HuH-7 (cell line): ENCODE data around the gene PNPLA8.
"Not testable (repeated sequence)": the region's sequence is repeated elsewhere in the genome, so short reads cannot be mapped to it uniquely, and the experiment has no call there.

Experiments used
- DNase-seq: peaks from one replicate; pipeline ENCODE4 v3.0.0; 2011; ENCODE audit warnings: low spot score

PNPLA8 gene

GRCh38 chr7:108528183-108528712 is 2.3 kb upstream of the PNPLA8 start:
- DNase-seq, result no peak

DNA sequence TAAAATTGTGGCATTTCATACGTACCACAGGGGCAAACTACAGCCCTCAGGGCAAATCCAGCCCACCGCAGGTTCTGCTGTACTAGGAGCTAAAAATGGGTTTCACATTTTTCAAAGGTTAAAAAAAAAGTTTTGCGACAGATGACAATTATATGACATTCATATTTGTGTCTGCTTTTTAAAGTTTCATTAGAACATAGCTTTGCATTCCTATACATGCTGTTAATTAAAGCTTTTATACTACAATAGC is 758 bp upstream of the PNPLA8 start:
- no peak for DNase-seq

DNA sequence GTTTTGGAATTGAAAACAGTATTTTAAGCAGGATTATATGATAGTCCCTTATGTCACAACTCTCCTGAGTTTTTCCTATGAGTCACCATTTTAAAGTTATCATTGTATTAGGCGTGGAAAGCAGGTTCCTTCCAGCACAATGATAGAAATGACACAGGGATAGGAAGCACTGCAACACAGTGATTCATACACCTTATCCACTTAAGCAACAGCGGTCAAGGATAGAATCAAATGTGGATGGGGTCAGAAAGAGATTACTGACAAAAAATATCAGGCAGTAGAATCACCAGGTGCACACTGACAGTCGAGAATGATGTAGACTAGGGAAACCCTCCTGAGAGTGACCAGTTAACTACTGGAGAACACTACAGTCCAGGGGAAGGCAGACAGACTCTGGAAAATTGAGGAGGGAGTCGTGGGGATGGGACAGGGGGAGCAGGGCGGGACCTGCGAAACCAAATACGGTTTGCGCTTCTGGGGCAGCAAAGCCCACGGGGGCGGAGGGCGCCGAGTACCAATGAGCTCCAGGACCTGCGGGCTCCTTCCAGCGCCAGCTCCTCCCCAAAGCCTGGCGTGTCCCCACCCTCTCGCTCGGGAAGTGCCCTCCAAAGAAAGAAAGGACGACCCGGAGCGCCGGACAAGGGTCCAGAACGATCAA is 479 bp downstream of the PNPLA8 start:
- DNase-seq, result peak; percentile 73

- no peak for DNase-seq
These were observed 3.2 kb downstream of the PNPLA8 start for GRCh38 chr7:108522780-108523179.

DNA sequence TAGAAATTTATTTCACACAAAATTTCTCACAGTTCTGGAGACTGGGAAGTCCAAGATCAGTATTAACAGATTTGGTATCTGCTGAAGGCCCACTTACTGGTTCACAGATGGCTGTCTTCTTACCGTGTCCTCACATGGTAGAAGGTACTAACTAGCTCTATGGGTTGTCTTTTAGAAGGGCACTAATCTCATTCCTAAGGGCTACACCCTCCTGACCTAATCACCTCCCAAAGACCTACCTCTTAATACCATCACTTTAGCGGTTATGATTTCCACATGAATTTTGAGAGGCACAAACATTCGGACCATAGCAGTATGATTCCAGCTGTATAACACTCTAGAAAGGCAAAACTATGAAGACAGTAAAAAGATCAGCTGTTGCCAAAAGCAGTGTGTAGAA is 8.0 kb downstream of the PNPLA8 start:
- no peak for DNase-seq

DNA sequence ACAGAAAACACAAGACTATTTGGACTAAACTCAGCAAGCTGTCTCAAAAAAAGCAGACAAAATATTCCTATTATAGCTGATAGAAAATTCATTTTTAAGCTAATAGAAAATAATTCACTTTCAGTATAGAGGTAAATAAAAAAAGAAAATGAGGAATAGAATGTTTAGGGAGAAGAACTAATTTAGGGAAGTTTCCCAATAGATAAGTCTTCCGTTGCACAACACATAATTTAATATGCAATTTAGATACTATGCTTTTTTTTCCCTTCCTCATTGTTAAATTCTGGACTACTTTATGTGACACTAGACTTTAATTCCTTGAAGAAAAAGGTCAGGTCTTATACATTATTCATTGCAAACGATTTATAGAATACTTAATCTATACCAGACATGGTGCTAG is 10.3 kb downstream of the PNPLA8 start:
- DNase-seq, result no peak

GRCh38 chr7:108515013-108515412 is 10.9 kb downstream of the PNPLA8 start:
- DNase-seq, result no peak

- DNase-seq, result no peak
These were observed 14.0 kb downstream of the PNPLA8 start for GRCh38 chr7:108511939-108512338.

- not testable (repeated sequence) for DNase-seq
These were observed 21.4 kb downstream of the PNPLA8 start for GRCh38 chr7:108504576-108504975.

GRCh38 chr7:108503112-108504026 is 22.6 kb downstream of the PNPLA8 start:
- DNase-seq, result no peak

DNA sequence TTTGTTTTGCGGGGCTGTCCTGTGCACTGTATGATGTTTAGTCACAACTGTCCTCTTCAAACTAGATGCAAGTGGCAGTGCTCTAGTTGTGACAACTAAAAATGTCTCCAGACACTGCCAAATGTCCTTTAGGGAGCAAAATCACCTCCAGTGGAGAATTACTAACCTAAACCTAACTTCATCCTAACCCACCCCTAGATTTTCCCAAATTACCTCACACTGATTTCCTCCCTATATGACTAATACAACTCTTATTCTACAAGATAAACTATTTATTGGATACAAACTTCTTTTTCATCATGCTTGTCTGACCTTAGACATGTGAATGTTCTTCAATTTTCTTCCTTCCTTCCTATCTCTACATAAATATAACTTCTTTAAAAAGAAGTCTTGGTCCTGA is 26.4 kb downstream of the PNPLA8 start:
- no peak for DNase-seq

- no peak for DNase-seq
These were observed 27.5 kb downstream of the PNPLA8 start for GRCh38 chr7:108498481-108498880.

DNA sequence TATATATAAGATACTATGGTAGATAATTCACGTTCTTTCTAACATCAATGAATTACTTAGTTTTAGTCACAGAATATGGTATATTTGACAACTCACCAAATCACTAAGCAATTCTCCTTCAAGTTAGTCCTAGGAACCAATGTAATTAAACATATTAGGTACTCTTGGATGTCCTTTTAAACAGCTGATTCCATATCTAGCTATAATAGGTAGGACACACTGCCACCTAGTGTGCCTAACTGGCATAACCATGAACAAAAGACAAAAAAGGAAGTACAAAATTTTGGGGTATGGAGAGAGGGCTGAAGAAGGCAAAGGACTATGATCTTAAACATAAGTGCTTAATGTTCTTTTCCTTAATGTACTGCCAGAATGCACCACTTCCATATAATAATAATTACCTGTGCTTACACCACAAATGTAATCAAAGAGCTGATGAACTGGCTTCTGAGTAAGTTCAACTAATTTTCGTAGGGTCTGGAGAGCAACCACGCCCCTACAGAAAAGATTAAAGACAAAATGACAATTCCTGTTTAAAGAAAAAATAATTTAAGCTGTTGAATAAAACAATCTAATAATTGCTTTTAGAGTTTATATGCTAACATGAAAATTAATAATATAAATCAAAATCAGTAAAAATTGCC is 28.7 kb downstream of the PNPLA8 start:
- DNase-seq, result peak; percentile 26

DNA sequence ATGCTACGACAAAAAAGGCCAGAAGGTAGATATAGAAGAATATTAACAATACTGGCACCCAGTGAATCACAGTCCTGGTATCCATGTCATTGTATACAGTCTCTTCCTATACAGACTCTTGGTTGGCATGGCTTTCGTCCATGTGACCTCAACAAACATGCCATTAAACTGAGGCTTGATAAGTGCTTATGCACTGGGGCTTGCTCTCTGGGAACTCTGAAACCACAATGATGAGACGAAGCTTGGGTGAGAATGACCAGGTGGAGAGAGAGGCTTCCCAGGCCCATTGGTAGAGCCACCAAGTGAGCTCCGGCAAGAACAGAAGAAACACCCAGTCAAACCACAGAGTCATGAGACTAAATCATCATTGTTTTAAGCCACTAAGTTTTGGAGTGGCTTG is 33.2 kb downstream of the PNPLA8 start:
- DNase-seq, result no peak

- no peak for DNase-seq
These were observed 37.0 kb downstream of the PNPLA8 start for GRCh38 chr7:108488768-108489538.

DNA sequence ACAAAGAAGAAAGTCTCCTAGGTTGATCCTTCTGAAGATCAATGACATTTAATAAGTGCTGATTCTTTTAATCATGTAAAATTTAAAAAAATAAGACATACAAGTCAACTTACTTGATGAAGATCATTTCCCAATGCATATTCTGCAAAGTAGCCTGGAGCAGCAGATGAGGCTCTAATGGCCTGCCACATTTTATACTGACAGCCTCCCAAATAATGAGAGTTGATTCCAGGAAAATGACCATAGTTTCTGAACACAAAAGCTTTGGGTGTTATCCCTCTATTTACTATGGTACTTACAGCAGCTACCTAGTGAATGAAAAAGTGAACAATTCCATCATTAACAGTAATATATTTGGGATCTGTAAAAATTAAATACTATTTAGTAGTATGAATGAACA is 38.3 kb downstream of the PNPLA8 start:
- no peak for DNase-seq

DNA sequence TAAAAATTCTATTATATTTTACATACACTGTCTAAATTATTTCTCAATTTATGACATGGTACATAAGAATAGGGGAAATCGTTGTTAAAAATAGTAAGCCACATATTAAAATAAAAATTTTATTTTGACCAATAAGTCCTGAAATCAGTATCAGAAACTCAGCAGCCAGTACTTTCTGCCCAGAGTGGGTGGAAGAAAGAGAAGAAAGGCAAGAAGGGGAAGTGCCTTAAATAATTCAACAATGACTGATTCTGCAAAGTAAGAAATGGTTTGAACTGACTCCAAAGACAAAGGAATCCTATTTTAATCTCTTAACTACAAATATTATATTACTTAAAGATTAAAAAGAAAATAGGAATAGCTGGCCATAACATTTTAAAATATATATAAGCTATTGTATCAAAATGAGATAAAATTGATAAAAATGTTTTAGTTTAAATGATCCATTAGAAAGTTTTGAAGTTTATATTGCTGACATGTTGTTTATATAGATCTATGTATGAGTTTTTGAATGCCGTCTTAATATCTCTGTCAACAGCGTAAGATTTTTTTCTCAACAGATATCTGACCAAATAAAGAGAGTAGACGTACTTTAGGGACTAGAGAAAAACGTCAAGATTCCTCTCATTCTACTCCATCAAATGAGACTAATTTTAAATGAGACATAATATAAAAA is 39.5 kb downstream of the PNPLA8 start:
- no peak for DNase-seq

DNA sequence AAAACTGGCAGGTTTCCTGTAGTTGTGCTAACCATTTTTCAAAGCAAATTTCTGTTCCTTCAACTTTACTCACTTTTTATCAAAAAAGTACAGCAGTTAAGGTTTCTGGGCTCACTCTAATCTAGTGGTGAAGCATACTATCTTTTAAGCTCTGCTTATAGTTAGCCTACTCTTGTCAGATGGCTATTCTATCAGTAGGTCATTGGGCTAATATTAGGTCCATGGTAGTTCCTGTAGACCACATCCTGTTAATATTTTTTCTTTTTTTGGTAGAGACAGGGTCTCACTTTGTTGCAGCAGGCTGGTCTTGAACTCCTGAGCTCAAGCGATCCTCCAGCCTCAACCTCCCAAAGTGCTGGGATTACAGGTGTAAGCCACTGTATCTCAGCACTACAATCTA is 41.8 kb downstream of the PNPLA8 start:
- DNase-seq, result no peak

- DNase-seq, result no peak
These were observed 45.6 kb downstream of the PNPLA8 start for GRCh38 chr7:108480311-108480710.

DNA sequence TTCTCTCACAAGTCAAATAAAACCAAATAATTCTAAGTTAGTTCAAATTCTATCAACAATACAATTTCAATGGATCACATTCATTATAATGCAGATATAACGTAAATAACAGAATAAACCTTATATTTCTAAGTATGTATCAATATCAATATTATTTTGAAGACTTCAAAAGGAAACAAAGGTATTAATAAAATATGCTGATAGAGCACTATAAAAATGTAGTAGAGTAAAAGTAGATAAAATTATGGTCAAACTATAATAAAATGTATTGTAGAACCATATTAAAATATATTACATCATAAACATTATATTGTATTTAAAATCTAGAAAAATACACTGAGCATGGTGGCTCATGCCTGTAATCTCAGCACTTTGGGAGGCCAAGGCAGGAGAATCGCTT is 46.2 kb downstream of the PNPLA8 start:
- no peak for DNase-seq

- DNase-seq, result no peak
These were observed 46.8 kb downstream of the PNPLA8 start for GRCh38 chr7:108479118-108479517.

DNA sequence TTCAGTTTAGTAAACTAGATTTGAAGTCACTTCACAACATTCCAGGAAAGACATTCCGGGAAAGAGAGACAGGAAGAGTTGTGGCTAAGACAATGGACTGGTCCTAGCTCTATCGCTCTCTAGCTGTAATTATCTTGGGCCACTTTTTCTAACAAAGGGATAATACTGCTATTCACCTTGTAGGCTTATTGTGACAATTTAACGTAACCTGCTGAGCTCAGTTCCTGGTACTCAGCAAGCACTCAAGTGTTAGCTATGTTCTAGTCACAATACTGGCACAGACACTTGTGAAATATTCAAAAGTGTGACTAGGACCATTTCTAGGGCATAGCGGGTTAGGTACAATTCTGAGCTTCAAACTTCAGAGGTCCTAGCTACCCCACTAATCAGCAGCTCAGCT is 57.7 kb downstream of the PNPLA8 start:
- no peak for DNase-seq
